ENCODE data around the gene EGR4. TPM values are rescaled to one million over a fixed set of nuclear protein-coding genes. Genes with fewer than 3 reads are reported as not detected.
A peak's percentile ranks its signal among the peaks of the same experiment; 100 is the strongest.

EGR4 gene
- total RNA-seq, 1 donor from 2014 or later: not detected

- FAIRE-seq: no peak
- no peak for DNase-seq (ENCODE audit: low read depth)
- no peak for TF ChIP-seq CTCF (IDR thresholded peaks at IDR 0.05; ENCODE audit: insufficient read depth, low read length, severe bottlenecking)
- H3K27me3 ChIP-seq (ENCODE audit: control insufficient read depth, insufficient read depth, low read length): peaks cover 1% of the 10 kb centered on the region
- no peaks in the 10 kb centered on the region for H3K36me3 ChIP-seq (ENCODE audit: control insufficient read depth, insufficient read depth, low read length)
- no peak overlapping the region for H3K4me3 ChIP-seq (ENCODE audit: low read depth, low read length)
These were observed 7.6 kb upstream of the EGR4 start for GRCh38 chr2:73300926-73301325.

DNA sequence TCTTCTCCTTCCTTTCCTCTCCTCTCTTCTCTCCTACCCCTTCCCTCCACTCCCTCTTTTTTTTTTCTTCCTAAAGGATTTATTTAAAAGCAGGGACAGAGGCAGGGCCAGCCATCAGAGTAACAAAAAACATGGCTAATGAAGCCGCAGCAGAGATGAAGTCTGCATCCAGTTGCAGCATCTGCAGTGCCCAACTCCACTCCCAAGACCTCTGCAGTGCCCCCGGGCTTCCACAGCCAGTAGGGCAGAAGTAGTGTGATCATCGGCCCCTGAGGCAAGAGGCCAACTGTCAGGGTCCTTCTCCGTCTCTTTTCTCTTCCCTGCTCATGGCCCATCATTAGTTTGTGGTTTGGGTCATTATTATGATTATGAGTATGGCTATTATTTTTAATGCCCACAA lies 4.2 kb upstream of the EGR4 start:
- Histone ChIP-seq H3K27me3 (ENCODE audit: control insufficient read depth, insufficient read depth, low read length) (peaks cover 4% of the 10 kb centered on the region), H3K36me3 (ENCODE audit: control insufficient read depth, insufficient read depth, low read length) (no peaks in the 10 kb centered on the region), H3K4me3 (ENCODE audit: low read depth, low read length) (no peak overlapping the region)
- FAIRE-seq (no peak), DNase-seq (ENCODE audit: low read depth) (no peak)
- TF ChIP-seq CTCF (IDR thresholded peaks at IDR 0.05; ENCODE audit: insufficient read depth, low read length, severe bottlenecking): no peak

DNA sequence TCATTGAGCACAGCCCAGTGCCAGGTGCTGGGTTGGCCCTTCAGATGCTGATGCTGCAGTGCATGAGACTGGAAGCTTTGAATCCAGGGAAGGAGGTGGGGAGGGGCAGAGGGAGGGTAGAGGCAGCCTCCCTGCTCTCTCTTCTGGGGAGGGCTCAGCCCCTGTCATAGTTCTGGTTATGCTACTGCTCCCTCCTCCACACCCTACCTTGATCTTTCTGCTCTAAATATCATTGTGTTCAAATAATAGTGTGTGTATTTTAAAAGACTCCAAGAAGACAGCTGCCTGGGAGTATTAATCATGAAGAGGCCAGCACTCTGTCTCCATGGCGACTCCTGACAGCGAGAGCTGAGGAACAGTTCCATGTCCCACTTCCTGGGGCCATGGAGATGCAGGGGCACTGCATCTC lies 3.8 kb upstream of the EGR4 start:
- DNase-seq (ENCODE audit: low read depth) (no peak), FAIRE-seq (no peak)
- Histone ChIP-seq H3K4me3 (ENCODE audit: low read depth, low read length) (no peak overlapping the region), H3K27me3 (ENCODE audit: control insufficient read depth, insufficient read depth, low read length) (peaks cover 9% of the 10 kb centered on the region), H3K36me3 (ENCODE audit: control insufficient read depth, insufficient read depth, low read length) (no peaks in the 10 kb centered on the region)
- no peak for TF ChIP-seq CTCF (IDR thresholded peaks at IDR 0.05; ENCODE audit: insufficient read depth, low read length, severe bottlenecking)

DNA sequence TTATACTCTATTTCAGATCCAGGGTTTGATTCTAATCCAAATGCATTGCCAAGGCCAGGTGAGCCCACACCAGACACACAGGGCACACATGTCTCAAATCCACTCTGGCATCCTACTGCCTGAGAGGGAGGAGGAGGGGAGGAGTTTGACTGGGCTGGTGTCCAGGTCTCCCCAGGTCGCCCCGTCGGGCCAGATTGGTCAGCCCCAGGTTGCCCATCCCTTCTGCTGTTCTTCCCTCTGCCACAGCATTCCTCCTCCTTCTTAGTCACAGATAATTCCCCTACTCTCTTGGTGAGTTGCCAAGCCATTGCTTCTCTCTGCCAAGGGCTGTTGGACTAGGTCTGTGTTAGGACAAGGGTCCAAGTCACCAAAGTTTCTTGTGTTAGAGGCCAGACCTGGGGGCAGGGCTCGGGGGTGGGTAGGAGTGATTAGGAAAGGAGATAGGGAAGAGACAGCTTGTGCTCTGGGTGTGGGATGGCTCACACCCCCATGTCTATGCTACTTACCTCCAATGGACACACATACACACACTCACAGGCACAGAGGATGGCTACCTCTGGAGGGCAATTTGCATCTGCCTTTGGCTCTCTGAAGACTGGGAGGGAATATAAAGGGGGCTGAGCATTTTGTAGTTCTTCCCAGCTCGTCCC lies 2.5 kb upstream of the EGR4 start:
- no peaks in the 10 kb centered on the region for H3K36me3 ChIP-seq (ENCODE audit: control insufficient read depth, insufficient read depth, low read length)
- no peak overlapping the region for H3K4me3 ChIP-seq (ENCODE audit: low read depth, low read length)
- peaks cover 15% of the 10 kb centered on the region for H3K27me3 ChIP-seq (ENCODE audit: control insufficient read depth, insufficient read depth, low read length)
- no peak for TF ChIP-seq CTCF (IDR thresholded peaks at IDR 0.05; ENCODE audit: insufficient read depth, low read length, severe bottlenecking)
- FAIRE-seq (peak; percentile 28), DNase-seq (ENCODE audit: low read depth) (peak; percentile 61)

DNA sequence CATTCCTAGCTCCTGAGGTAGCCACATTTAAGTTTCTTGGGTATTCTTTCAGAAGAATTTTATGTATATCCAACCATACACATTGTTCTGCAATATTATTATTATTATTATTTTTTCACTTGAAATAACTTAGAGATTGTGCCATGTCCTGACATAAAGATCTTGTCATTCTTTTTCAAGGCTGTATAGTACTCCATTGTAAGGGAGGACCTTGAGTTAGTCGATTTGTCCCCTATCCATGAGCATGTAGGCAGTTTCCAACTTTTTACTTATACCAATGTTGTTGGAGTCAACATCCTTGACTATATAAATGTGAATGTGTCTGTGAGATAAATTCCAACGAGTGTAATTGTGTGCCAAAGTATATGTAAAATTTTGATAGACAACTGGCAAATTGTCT lies 891 bp upstream of the EGR4 start:
- no peak for TF ChIP-seq CTCF (IDR thresholded peaks at IDR 0.05; ENCODE audit: insufficient read depth, low read length, severe bottlenecking)
- H3K36me3 ChIP-seq (ENCODE audit: control insufficient read depth, insufficient read depth, low read length): no peaks in the 10 kb centered on the region
- no peak for DNase-seq (ENCODE audit: low read depth)
- peaks cover 15% of the 10 kb centered on the region for H3K27me3 ChIP-seq (ENCODE audit: control insufficient read depth, insufficient read depth, low read length)
- H3K4me3 ChIP-seq (ENCODE audit: low read depth, low read length): no peak overlapping the region
- no peak for FAIRE-seq

Data from bronchial epithelial cell (primary cell).